Suppressor macrophage (primary cell): ENCODE data around the gene SCAF1.
A peak's percentile ranks its signal among the peaks of the same experiment; 100 is the strongest.

ENCODE experiments used
- DNase-seq, 4 experiments: peaks; one replicate each; pipeline ENCODE4 v3.0.0-alpha.2; 2020 to 2022

The SCAF1 gene

GRCh38 chr19:49667473-49667872, 25.5 kb downstream of the SCAF1 start:
- no peak for DNase-seq

- DNase-seq = peak; percentile 27 to 56 (median 40)
Observed at GRCh38 chr19:49669516-49669915, 27.5 kb downstream of the SCAF1 start.

GRCh38 chr19:49672131-49672919, 30.3 kb downstream of the SCAF1 start:
- peak; percentile 79 to 91 (median 84) for DNase-seq

- DNase-seq = peak; percentile 92 to 97 (median 96)
Observed at GRCh38 chr19:49676136-49676783, 34.3 kb downstream of the SCAF1 start.

GRCh38 chr19:49676784-49677230, 34.8 kb downstream of the SCAF1 start:
- peak; percentile 100 for DNase-seq

GRCh38 chr19:49677231-49677900, 35.4 kb downstream of the SCAF1 start, which contains the start of gene PRMT1:
Gene PRMT1 (plus strand): TSS chr19:49677271. CDS start chr19:49677281, 10 bp downstream.
- DNase-seq = peak; percentile 32 to 73 (median 46)

GRCh38 chr19:49677901-49678674, 36.1 kb downstream of the SCAF1 start:
- peak; percentile 76 to 86 (median 80) for DNase-seq

- DNase-seq = no peak
Observed at GRCh38 chr19:49678985-49679770, 37.2 kb downstream of the SCAF1 start.

- no peak for DNase-seq
Observed at GRCh38 chr19:49679771-49680413, 37.9 kb downstream of the SCAF1 start.

GRCh38 chr19:49680421-49681351, 38.7 kb downstream of the SCAF1 start:
- DNase-seq = peak; percentile 90 to 98 (median 95)

GRCh38 chr19:49681830-49682229, 39.8 kb downstream of the SCAF1 start:
- no peak for DNase-seq

GRCh38 chr19:49682274-49682673, 40.3 kb downstream of the SCAF1 start:
- DNase-seq = no peak

- DNase-seq = no peak
Observed at GRCh38 chr19:49683814-49684250, 41.8 kb downstream of the SCAF1 start.

GRCh38 chr19:49684251-49684982, 42.4 kb downstream of the SCAF1 start:
- DNase-seq = peak in 2 of 4 experiments; percentile 36 to 46

GRCh38 chr19:49684983-49685553, 43.1 kb downstream of the SCAF1 start:
- no peak for DNase-seq

GRCh38 chr19:49685845-49686332, 43.9 kb downstream of the SCAF1 start:
- DNase-seq = no peak

GRCh38 chr19:49686503-49687088, 44.6 kb downstream of the SCAF1 start:
- no peak for DNase-seq

- no peak for DNase-seq
Observed at GRCh38 chr19:49687150-49687549, 45.1 kb downstream of the SCAF1 start.
